ENCODE results near the gene WDR73.
A peak's percentile ranks its signal among the peaks of the same experiment; 100 is the strongest.

WDR73 gene

DNA sequence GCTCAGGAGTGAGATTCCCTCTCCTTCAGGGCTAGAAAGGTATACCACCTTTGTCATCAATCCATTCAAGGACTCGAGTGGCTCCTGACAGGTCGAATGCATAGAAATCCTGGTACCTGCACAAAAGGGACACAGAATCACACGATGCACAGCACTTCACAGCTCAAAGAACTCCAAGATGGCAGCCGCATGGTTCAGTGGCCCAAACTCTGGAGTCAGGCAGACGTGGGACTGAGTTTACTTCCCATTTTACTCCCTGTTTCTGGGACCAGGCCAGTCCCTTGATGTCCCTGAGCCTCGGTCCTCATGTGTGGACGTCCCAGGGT is 536 bp downstream of the WDR73 start:
- Histone ChIP-seq H3K4me3 (replicated peaks; ENCODE audit: insufficient read depth, low read length) (peak overlapping the region; percentile 85), H3K27ac (replicated peaks) (peak overlapping the region; percentile 92), H3K27me3 (ENCODE audit: insufficient read depth, poor library complexity, severe bottlenecking) (no peaks in the 10 kb centered on the region)
- DNase-seq (ENCODE audit: low read depth in 1 of 2, low spot score in 1 of 2): no peak
- TF ChIP-seq POLR2AphosphoS5 (IDR thresholded peaks at IDR 0.05; ENCODE audit: low read depth) (no peak), SPI1 (IDR thresholded peaks at IDR 0.05; ENCODE audit: borderline replicate concordance, low read depth) (no peak), GABPA (IDR thresholded peaks at IDR 0.05; ENCODE audit: low read depth) (no peak)
- TF ChIP-seq, protein P1, sequence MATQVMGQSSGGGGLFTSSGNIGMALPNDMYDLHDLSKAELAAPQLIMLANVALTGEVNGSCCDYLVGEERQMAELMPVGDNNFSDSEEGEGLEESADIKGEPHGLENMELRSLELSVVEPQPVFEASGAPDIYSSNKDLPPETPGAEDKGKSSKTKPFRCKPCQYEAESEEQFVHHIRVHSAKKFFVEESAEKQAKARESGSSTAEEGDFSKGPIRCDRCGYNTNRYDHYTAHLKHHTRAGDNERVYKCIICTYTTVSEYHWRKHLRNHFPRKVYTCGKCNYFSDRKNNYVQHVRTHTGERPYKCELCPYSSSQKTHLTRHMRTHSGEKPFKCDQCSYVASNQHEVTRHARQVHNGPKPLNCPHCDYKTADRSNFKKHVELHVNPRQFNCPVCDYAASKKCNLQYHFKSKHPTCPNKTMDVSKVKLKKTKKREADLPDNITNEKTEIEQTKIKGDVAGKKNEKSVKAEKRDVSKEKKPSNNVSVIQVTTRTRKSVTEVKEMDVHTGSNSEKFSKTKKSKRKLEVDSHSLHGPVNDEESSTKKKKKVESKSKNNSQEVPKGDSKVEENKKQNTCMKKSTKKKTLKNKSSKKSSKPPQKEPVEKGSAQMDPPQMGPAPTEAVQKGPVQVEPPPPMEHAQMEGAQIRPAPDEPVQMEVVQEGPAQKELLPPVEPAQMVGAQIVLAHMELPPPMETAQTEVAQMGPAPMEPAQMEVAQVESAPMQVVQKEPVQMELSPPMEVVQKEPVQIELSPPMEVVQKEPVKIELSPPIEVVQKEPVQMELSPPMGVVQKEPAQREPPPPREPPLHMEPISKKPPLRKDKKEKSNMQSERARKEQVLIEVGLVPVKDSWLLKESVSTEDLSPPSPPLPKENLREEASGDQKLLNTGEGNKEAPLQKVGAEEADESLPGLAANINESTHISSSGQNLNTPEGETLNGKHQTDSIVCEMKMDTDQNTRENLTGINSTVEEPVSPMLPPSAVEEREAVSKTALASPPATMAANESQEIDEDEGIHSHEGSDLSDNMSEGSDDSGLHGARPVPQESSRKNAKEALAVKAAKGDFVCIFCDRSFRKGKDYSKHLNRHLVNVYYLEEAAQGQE (IDR thresholded peaks at IDR 0.05; ENCODE audit: insufficient replicate concordance, low read depth): no peak
- TF ChIP-seq, protein P2, sequence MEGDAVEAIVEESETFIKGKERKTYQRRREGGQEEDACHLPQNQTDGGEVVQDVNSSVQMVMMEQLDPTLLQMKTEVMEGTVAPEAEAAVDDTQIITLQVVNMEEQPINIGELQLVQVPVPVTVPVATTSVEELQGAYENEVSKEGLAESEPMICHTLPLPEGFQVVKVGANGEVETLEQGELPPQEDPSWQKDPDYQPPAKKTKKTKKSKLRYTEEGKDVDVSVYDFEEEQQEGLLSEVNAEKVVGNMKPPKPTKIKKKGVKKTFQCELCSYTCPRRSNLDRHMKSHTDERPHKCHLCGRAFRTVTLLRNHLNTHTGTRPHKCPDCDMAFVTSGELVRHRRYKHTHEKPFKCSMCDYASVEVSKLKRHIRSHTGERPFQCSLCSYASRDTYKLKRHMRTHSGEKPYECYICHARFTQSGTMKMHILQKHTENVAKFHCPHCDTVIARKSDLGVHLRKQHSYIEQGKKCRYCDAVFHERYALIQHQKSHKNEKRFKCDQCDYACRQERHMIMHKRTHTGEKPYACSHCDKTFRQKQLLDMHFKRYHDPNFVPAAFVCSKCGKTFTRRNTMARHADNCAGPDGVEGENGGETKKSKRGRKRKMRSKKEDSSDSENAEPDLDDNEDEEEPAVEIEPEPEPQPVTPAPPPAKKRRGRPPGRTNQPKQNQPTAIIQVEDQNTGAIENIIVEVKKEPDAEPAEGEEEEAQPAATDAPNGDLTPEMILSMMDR (IDR thresholded peaks at IDR 0.05; ENCODE audit: insufficient read depth, low read length): no peak

DNA sequence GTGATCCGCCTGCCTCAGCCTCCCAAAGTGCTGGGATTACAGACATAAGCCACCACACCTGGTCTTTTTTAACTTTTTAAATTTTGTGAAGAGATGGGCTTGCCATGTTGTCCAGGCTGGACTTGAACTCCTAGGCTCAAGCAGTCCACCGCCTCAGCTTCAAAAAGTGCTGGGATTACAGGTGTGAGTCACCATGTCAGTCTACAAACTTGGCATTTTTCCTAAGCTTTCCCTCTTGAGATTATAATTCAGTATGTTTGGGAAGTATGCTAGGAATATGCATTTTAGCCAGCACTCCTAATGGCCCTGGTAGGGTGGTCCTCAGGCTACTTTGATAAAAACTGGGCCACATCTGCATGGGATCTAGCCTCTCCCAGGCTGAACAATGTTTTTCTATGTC is 4.4 kb downstream of the WDR73 start:
- no peaks in the 10 kb centered on the region for H3K27me3 ChIP-seq (ENCODE audit: insufficient read depth, poor library complexity, severe bottlenecking)
- TF ChIP-seq SPI1 (IDR thresholded peaks at IDR 0.05; ENCODE audit: borderline replicate concordance, low read depth) (no peak), POLR2AphosphoS5 (IDR thresholded peaks at IDR 0.05; ENCODE audit: low read depth) (no peak), GABPA (IDR thresholded peaks at IDR 0.05; ENCODE audit: low read depth) (no peak)
- TF ChIP-seq, protein P1 (IDR thresholded peaks at IDR 0.05; ENCODE audit: insufficient replicate concordance, low read depth): no peak
- TF ChIP-seq, protein P2 (IDR thresholded peaks at IDR 0.05; ENCODE audit: insufficient read depth, low read length): no peak
- no peak for DNase-seq (ENCODE audit: low read depth in 1 of 2, low spot score in 1 of 2)
- H3K27ac ChIP-seq (replicated peaks): no peak overlapping the region
- H3K4me3 ChIP-seq (replicated peaks; ENCODE audit: insufficient read depth, low read length): no peak overlapping the region

DNA sequence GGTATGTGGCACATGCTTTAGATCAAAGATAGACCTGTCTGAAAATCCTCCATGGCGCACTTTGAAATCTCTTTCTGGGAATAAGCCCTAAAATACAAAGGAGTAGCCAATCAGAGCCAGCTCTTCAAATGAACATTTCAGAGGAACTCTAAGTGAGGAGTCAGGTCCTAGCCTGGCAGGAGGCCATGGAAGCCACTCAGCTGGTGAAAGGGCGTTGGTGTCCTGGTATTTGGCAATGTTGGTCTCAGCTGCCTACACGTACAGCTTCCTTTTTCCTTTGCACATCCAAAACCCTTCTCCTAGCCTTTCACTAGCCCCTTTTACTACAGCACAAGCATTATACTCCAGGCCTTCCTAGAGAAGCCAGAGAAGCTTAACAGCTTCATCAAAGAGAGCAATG is 5.5 kb downstream of the WDR73 start:
- TF ChIP-seq, protein P2 (IDR thresholded peaks at IDR 0.05; ENCODE audit: insufficient read depth, low read length): no peak
- TF ChIP-seq SPI1 (IDR thresholded peaks at IDR 0.05; ENCODE audit: borderline replicate concordance, low read depth) (no peak), GABPA (IDR thresholded peaks at IDR 0.05; ENCODE audit: low read depth) (no peak), POLR2AphosphoS5 (IDR thresholded peaks at IDR 0.05; ENCODE audit: low read depth) (no peak)
- TF ChIP-seq, protein P1 (IDR thresholded peaks at IDR 0.05; ENCODE audit: insufficient replicate concordance, low read depth): no peak
- no peaks in the 10 kb centered on the region for H3K27me3 ChIP-seq (ENCODE audit: insufficient read depth, poor library complexity, severe bottlenecking)
- no peak overlapping the region for H3K4me3 ChIP-seq (replicated peaks; ENCODE audit: insufficient read depth, low read length)
- peak in 1 of 2 experiments; percentile 64 for DNase-seq (ENCODE audit: low read depth in 1 of 2, low spot score in 1 of 2)
- no peak overlapping the region for H3K27ac ChIP-seq (replicated peaks)
